ENCODE data around the gene ZP1. TPM values are rescaled to one million over a fixed set of nuclear protein-coding genes. Genes with fewer than 3 reads are reported as not detected.

ZP1 gene
- polyA plus RNA-seq, 1 experiment: 0.36 TPM

- H3K36me3 ChIP-seq (ENCODE audit: control insufficient read depth, insufficient read depth, low read length): peaks cover 10% of the 10 kb centered on the region
- TF ChIP-seq CTCF (IDR thresholded peaks at IDR 0.05; ENCODE audit: insufficient read depth, low read depth, low read length): no peak
- H3K27me3 ChIP-seq (ENCODE audit: control insufficient read depth, insufficient read depth, low read length): no peaks in the 10 kb centered on the region
- no peak for DNase-seq (ENCODE audit: low read depth)
- CTCF ChIA-PET: no interaction called here
- H3K4me3 ChIP-seq (ENCODE audit: low read depth, low read length): no peak overlapping the region
- POLR2A ChIA-PET: no interaction called here
These were observed 53.9 kb downstream of the ZP1 start for GRCh38 chr11:60921259-60921658.

- Histone ChIP-seq H3K4me3 (ENCODE audit: low read depth, low read length) (no peak overlapping the region), H3K27me3 (ENCODE audit: control insufficient read depth, insufficient read depth, low read length) (no peaks in the 10 kb centered on the region), H3K36me3 (ENCODE audit: control insufficient read depth, insufficient read depth, low read length) (peaks cover 10% of the 10 kb centered on the region)
- CTCF ChIA-PET: no interaction called here
- DNase-seq (ENCODE audit: low read depth): no peak
- POLR2A ChIA-PET: no interaction called here
- TF ChIP-seq CTCF (IDR thresholded peaks at IDR 0.05; ENCODE audit: insufficient read depth, low read depth, low read length): no peak
These were observed 54.5 kb downstream of the ZP1 start for GRCh38 chr11:60921777-60922335.

- ChIA-PET POLR2A (no interaction called here), CTCF (interaction anchor here (1.6 kb wide), 1 partner anchor 46 kb away, joined by 5 read pairs; no protein-coding TSS in a partner anchor)
- DNase-seq (ENCODE audit: low read depth): no peak
These were observed 55.6 kb downstream of the ZP1 start for GRCh38 chr11:60922906-60923305.

GRCh38 chr11:60923326-60923725, 56.0 kb downstream of the ZP1 start:
- CTCF ChIA-PET: interaction anchor here (0.8 to 1.6 kb wide), 3 partner anchors 10 to 46 kb away, joined by 3 to 5 read pairs (median 4); no protein-coding TSS in a partner anchor

More at GRCh38 chr11:60922906-60923305, 55.6 kb downstream of the ZP1 start:
- H3K4me3 ChIP-seq (ENCODE audit: low read depth, low read length): no peak overlapping the region
- TF ChIP-seq CTCF (IDR thresholded peaks at IDR 0.05; ENCODE audit: insufficient read depth, low read depth, low read length): no peak
- H3K27me3 ChIP-seq (ENCODE audit: control insufficient read depth, insufficient read depth, low read length): no peaks in the 10 kb centered on the region
- H3K36me3 ChIP-seq (ENCODE audit: control insufficient read depth, insufficient read depth, low read length): peaks cover 14% of the 10 kb centered on the region

GRCh38 chr11:60923800-60924109, 56.4 kb downstream of the ZP1 start:
- H3K27me3 ChIP-seq (ENCODE audit: control insufficient read depth, insufficient read depth, low read length): no peaks in the 10 kb centered on the region
- no peak overlapping the region for H3K4me3 ChIP-seq (ENCODE audit: low read depth, low read length)
- CTCF ChIA-PET: interaction anchor here (0.8 to 1.6 kb wide), 4 partner anchors 8 to 46 kb away, joined by 3 to 5 read pairs (median 4); no protein-coding TSS in a partner anchor
- DNase-seq (ENCODE audit: low read depth): no peak
- POLR2A ChIA-PET: no interaction called here
- no peak for TF ChIP-seq CTCF (IDR thresholded peaks at IDR 0.05; ENCODE audit: insufficient read depth, low read depth, low read length)
- H3K36me3 ChIP-seq (ENCODE audit: control insufficient read depth, insufficient read depth, low read length): peaks cover 16% of the 10 kb centered on the region

More at GRCh38 chr11:60923326-60923725, 56.0 kb downstream of the ZP1 start:
- Histone ChIP-seq H3K36me3 (ENCODE audit: control insufficient read depth, insufficient read depth, low read length) (peaks cover 14% of the 10 kb centered on the region), H3K4me3 (ENCODE audit: low read depth, low read length) (no peak overlapping the region), H3K27me3 (ENCODE audit: control insufficient read depth, insufficient read depth, low read length) (no peaks in the 10 kb centered on the region)
- no peak for DNase-seq (ENCODE audit: low read depth)
- POLR2A ChIA-PET: no interaction called here
- no peak for TF ChIP-seq CTCF (IDR thresholded peaks at IDR 0.05; ENCODE audit: insufficient read depth, low read depth, low read length)

Data from BJ (cell line).